BE2C (cell line): Measurements from ENCODE around the gene EID2B.

Source experiments
- DNase-seq: peaks from one replicate; pipeline ENCODE4 v3.0.0-alpha.2; 2020
- H3K27me3 ChIP-seq: fragments of 250-450 bp; sonication (Bioruptor Pico); 2 replicates; pipeline ENCODE4 v1.5.1; 2020; ENCODE audit warnings: mild to moderate bottlenecking
- H3K36me3 ChIP-seq: fragments of 250-450 bp; sonication (Bioruptor Pico); 2 replicates; pipeline ENCODE4 v1.5.1; 2020; ENCODE audit warnings: mild to moderate bottlenecking
- H3K4me1 ChIP-seq: fragments of 250-450 bp; sonication (Bioruptor Pico); 2 replicates; pipeline ENCODE4 v1.5.1; 2020
- H3K4me3 ChIP-seq: 2 replicates; pipeline ENCODE4 v1.5.1; 2011; ENCODE audit warnings: low read depth, low read length
- H3K9me3 ChIP-seq: fragments of 250-450 bp; sonication (Bioruptor Pico); 2 replicates; pipeline ENCODE4 v1.5.1; 2020
- CTCF ChIP-seq: IDR thresholded peaks from 2 replicates; pipeline ENCODE4 v1.5.1; 2012; ENCODE audit warnings: mild to moderate bottlenecking, low read depth, low read length

The EID2B gene

DNA sequence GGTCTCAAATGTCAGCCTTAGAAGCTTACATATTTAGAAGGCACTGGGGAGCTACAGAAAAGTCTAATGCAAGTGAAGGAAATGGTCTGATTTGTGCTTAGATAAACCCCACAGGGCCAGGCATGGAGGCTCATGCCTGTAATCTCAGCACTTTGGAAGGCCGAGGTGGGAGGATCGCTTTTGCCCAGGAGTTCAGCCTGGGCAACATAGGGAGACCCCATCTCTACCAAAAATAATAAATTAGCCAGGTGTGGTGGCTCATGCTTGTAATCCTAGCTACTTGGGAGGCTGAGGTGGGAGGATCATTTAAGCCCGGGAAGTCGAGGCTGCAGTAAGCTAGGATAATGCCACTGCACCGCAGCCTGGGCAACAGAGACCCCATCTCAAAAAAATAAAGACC is 36.6 kb downstream of the EID2B start:
- Histone ChIP-seq H3K27me3 (no peaks in the 10 kb centered on the region), H3K4me3 (no peak overlapping the region), H3K36me3 (peaks cover 9% of the 10 kb centered on the region), H3K9me3 (no peaks in the 10 kb centered on the region), H3K4me1 (0 out of 2 replicates have a peak, but pooled peaks cover 5% of the 10 kb centered on the region)
- DNase-seq = no peak
- TF ChIP-seq CTCF = no peak

GRCh38 chr19:39494661-39495060 is 38.0 kb downstream of the EID2B start:
- Histone ChIP-seq H3K9me3 (no peaks in the 10 kb centered on the region), H3K4me3 (no peak overlapping the region), H3K36me3 (peaks cover 19% of the 10 kb centered on the region), H3K27me3 (no peaks in the 10 kb centered on the region), H3K4me1 (0 out of 2 replicates have a peak, but pooled peaks cover 5% of the 10 kb centered on the region)
- TF ChIP-seq CTCF = no peak
- no peak for DNase-seq

- no peak for DNase-seq
- 0 out of 2 replicates have a peak, but pooled peaks cover 5% of the 10 kb centered on the region for H3K4me1 ChIP-seq
- peaks cover 37% of the 10 kb centered on the region for H3K36me3 ChIP-seq
- TF ChIP-seq CTCF = no peak
- no peaks in the 10 kb centered on the region for H3K27me3 ChIP-seq
- no peak overlapping the region for H3K4me3 ChIP-seq
- H3K9me3 ChIP-seq = no peaks in the 10 kb centered on the region
Observed at GRCh38 chr19:39492788-39493187, 39.9 kb downstream of the EID2B start.

GRCh38 chr19:39492225-39492624 is 40.4 kb downstream of the EID2B start:
- peaks cover 43% of the 10 kb centered on the region for H3K36me3 ChIP-seq
- no peaks in the 10 kb centered on the region for H3K9me3 ChIP-seq
- DNase-seq = no peak
- TF ChIP-seq CTCF = no peak
- 0 out of 2 replicates have a peak, but pooled peaks cover under 1% of the 10 kb centered on the region for H3K4me1 ChIP-seq
- H3K27me3 ChIP-seq = no peaks in the 10 kb centered on the region
- H3K4me3 ChIP-seq = no peak overlapping the region

DNA sequence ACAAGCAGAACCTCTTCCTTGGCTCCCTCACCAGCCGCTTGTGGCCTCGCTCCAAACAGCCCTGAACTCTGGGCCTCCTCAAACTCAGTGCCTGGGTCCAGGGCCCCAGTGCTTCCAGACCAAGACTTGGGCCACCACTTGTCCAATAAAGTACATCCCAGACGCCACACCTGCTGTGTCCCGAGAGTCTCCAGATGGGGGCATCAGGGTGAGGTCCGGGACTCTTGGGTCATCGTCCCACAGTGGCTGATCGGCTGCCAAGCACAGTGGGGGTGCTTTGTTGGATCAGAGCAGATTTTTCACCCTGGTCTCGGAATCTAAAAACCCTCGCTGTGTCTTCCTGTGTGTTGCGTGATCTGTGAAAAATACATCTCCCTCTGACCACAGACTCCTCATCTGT is 42.9 kb downstream of the EID2B start:
- Histone ChIP-seq H3K4me3 (no peak overlapping the region), H3K4me1 (no peaks in the 10 kb centered on the region), H3K36me3 (peaks cover 61% of the 10 kb centered on the region), H3K27me3 (no peaks in the 10 kb centered on the region), H3K9me3 (no peaks in the 10 kb centered on the region)
- no peak for DNase-seq
- no peak for TF ChIP-seq CTCF

DNA sequence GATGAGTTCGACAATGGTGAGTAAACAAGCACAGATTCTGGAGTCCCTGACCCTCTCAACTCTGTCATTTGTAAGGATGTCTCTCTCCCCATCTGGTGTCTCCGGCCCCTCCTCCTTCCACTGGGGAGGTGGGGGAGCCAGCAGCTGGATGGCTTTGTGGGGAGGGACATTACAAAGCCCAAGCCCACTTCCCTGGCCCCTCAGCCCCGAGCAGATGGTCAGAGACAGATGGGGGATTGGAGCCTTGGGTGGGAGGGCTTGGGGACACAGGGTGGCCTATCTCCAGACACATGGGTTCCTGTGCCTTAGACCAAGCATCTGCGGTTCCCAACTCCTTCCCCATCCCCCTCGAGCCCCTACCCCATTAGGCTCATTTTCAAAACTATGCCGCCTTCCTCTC is 49.5 kb downstream of the EID2B start:
- Histone ChIP-seq H3K4me3 (no peak overlapping the region), H3K27me3 (no peaks in the 10 kb centered on the region), H3K36me3 (peaks cover 39% of the 10 kb centered on the region), H3K4me1 (peaks cover 4% of the 10 kb centered on the region; the same call in 1 of the 2 replicates), H3K9me3 (no peaks in the 10 kb centered on the region)
- no peak for TF ChIP-seq CTCF
- no peak for DNase-seq
